ENCODE measurements around the gene LCN12.

LCN12 gene

GRCh38 chr9:136958898-136959850 is 7.1 kb downstream of the LCN12 start:
- DNase-seq: no peak

GRCh38 chr9:136960212-136960937 is 8.3 kb downstream of the LCN12 start:
- DNase-seq: no peak

GRCh38 chr9:136960938-136961275 is 8.8 kb downstream of the LCN12 start:
- DNase-seq: no peak

GRCh38 chr9:136961279-136962065 is 9.4 kb downstream of the LCN12 start:
- DNase-seq: no peak

GRCh38 chr9:136962163-136962562 is 10.1 kb downstream of the LCN12 start:
- no peak for DNase-seq

- no peak for DNase-seq
Measured at GRCh38 chr9:136962701-136963248, 10.7 kb downstream of the LCN12 start.

GRCh38 chr9:136963341-136963740 is 11.3 kb downstream of the LCN12 start:
- DNase-seq: no peak

- DNase-seq: no peak
Measured at GRCh38 chr9:136963751-136964150, 11.7 kb downstream of the LCN12 start.

- peak in 1 of 2 experiments; percentile 59 for DNase-seq
Measured at GRCh38 chr9:136964171-136964689, 12.2 kb downstream of the LCN12 start.

GRCh38 chr9:136964833-136965422 is 12.9 kb downstream of the LCN12 start:
- DNase-seq: no peak

GRCh38 chr9:136965771-136966484 is 13.9 kb downstream of the LCN12 start:
- DNase-seq: no peak

- DNase-seq: no peak
Measured at GRCh38 chr9:136968333-136969127, 16.5 kb downstream of the LCN12 start.

- DNase-seq: no peak
Measured at GRCh38 chr9:136969150-136969549, 17.1 kb downstream of the LCN12 start.

- no peak for DNase-seq
Measured at GRCh38 chr9:136969774-136970173, 17.7 kb downstream of the LCN12 start.

- DNase-seq: no peak
Measured at GRCh38 chr9:136970361-136970760, 18.3 kb downstream of the LCN12 start.

- no peak for DNase-seq
Measured at GRCh38 chr9:136971746-136972145, 19.7 kb downstream of the LCN12 start.

- no peak for DNase-seq
Measured at GRCh38 chr9:136972335-136972734, 20.3 kb downstream of the LCN12 start.

- no peak for DNase-seq
Measured at GRCh38 chr9:136972743-136973142, 20.7 kb downstream of the LCN12 start.

GRCh38 chr9:136973618-136974617 is 21.8 kb downstream of the LCN12 start:
- DNase-seq: no peak
